ENCODE measurements around the gene NCBP1. TPM values are rescaled to one million over a fixed set of nuclear protein-coding genes. Genes with fewer than 3 reads are reported as not detected.

The NCBP1 gene
- total RNA-seq, 1 donor from 2014 or later = 16.6 TPM

DNA sequence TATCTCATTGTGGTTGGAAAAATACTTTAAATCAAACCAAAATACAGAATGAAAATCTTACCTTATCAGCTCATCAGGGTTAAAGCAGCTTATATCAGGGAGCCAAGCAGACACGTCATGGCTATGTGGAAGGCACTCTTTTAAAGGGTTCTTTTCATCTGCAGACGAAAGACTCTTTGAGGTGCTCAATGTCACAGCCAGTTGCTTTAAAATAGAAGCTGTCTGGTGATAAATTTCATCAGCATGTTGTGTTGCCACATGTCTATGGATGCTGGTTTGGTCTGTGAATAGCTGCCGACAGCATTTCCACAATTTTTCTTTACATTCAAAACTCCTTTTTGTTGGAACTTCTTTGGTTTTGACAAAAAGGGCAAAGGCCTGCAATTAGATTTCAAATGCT, 8.0 kb upstream of the NCBP1 start:
- ATAC-seq = no peak

DNA sequence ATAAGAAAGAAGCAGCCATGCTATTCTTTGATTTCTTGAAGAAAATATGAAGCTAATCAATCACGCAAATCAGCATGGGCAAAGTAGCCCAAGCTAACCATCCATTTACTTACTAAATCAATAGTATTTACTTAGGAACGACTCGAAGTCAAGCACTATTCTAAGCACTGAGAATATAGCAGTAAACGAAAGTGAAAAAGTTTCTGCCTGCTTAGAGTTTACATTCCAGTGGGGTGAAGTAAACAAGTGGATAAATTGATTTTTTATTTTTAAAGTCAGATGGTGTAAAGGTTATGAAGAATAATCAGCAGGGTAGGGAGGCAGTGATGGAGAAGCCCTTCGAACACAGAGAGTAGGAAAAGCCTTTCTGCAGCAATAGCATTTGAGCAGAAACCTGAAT, 6.0 kb upstream of the NCBP1 start:
- ATAC-seq = no peak

DNA sequence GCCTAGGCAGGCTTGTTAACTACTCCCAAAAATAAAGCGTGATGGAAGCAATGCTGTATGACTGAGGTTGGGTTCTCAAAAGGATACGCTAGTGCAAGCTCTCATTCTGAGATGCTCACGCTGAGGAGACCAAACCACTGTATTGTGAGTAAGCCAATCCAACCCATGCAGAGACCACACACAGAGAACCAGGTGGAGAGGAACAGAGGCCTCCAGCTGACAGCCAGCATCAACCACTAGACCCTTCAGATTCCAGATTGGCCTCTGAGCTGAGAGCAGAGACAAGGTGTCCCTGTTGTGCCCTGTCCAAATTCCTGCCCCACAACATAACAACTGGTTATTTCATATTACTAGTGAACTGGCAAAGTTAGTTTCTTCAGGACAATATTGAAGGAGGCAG, 5.0 kb upstream of the NCBP1 start:
- ATAC-seq = no peak

DNA sequence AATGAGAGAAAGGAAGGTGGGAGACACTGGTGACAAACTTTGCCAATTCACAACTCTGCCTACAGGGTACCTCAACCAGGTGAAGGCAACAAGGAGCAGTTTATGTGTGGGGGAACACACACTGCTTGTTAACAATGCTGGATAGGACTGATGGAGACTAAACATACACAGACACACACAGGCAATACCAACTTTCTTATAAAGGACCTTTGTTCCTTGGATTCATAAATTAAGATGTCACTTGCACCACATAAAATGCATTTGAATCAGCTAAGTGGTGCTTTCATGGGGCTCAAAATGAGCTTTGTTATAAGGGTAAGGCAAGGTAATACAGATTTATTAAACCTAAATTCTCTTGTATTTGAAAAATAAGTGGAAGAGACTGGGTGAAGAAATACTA, 4.5 kb upstream of the NCBP1 start:
- no peak for ATAC-seq

DNA sequence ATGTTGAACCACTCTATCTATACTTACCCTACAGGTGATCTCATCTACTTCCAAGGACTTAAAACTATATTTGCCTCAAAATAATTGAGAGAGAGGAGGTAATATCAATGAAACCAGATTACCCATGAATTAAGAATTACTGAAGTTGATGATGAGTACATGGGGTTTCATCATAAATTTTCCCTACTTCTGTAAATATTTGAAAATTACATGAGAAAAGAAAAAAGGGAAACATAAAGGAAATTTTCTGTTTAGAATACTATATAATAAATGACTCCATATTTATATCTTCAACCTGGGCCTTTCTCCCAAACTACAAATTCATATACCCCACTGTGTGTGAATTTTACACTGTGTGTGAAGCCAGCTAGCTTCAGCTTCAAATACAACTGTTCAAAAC, 3.0 kb upstream of the NCBP1 start:
- no peak for ATAC-seq

DNA sequence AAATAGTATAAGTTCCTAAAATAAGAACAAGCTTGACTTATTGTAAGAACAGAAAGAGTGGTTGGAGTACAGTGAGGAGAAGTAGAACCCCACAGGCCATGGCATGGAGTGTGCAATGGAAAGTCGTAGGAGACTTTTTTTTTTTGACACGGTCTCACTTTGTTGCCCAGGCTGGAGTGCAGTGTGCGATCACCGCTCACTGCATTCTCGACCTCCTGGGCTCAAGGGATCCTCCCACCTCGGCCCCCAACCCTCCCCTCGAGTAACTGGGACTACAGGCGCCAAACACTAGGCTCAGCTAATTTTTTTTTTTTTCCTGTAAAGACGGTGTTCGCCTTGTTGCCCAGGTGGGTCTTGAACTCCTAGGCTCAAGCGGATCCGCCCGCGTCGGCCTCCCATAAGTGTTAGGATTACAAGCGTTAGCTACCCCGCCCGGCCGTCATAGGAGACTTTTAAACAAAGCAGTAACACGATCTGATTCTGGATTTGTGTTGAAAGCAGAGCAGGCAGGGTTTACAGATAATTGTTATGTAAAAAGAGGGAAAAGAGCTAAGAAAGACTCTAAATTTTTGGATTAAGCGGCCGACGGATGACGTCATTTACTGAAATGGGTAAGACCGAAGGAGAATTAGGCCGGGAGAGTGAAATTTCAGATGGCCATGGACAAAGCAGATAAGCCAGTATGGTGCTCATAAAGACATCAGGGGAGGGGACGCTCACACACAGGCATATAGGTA, 1.2 kb upstream of the NCBP1 start:
- ATAC-seq = no peak

DNA sequence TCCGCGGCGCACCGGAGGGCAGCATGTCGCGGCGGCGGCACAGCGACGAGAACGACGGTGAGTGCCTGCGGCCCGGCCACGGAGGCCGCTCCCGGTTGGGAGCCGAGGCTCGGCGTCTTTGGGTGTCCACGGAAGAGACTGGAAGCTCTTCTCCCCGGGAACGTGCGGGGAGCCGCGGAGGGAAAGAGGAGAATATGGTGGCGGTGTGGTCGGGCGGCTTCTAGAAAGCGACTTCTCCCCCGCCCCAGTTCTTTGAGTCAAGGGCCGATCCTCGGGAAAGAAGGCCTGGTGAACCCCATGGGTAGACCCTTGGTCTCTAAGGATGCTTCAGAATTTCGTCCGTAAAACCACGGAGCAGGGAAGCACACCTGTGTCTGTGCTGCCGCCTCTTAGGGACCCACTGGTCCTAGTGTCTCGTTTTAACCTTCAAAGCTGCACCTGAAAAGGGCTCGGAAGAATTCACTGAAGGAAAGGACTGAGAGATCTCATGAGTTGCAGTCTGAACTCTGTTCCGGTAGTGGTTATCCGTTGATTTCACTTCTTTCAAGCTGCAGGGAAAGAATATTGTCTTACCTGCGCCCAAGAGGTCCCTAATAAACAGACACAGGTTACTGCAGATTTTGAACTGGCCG, 354 bp downstream of the NCBP1 start:
- peak; percentile 1 for ATAC-seq

DNA sequence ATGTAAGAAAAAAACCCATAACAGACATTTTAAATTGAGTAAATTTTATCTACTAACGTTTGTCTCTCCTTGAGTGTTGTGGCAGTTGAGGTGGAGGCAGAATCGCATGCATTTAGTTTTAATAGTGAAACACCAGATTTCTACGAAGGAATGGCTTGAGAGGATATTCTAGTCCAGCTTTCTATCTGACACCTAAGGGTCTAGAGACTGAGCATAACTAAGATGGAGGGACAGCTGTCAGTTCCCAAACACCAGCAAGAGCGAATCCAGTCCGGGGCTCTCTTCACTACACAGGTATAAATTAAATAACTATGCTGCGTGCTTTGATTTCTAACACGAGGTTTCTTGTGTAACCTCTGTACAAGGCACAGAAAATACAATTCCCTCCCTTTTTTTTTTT, 1.4 kb downstream of the NCBP1 start:
- no peak for ATAC-seq

DNA sequence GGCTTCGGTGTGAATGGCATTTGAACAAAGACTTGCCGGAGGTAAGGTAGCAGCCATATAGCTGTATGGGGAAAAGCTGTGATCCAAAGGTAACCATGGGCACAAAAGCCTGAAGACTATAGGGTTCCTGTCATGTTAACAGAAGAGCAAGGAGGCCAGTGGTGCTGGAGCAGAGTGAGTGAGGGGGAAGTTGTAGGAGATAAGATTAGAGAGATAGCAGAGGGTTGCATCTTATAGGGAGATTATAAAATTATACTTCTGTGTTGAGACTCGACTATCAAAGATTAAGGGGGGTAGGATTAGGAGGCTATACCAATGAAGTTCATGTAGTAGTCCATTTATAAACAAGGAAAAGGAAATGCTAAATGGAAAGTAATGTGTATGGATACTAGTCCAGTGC, 3.3 kb downstream of the NCBP1 start:
- ATAC-seq = no peak

DNA sequence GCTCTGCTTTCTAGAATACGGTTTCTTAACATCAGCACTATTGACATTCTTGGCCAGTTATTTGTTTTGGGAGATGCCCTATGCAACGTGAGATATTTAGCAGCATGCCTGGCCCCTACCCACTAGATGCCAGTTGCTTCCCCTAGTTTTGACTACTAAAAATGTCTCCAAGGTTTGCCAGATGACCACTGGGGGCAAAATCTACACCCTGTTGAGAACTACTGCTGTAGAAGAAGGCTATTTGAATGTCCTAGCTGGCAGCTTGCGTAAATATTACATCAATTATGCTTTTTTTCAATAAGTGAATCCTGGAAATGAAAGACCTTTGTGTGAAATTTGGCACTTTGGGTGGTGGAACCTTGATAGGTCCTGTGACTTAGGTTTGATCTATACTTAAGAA, 5.0 kb downstream of the NCBP1 start:
- ATAC-seq = no peak

DNA sequence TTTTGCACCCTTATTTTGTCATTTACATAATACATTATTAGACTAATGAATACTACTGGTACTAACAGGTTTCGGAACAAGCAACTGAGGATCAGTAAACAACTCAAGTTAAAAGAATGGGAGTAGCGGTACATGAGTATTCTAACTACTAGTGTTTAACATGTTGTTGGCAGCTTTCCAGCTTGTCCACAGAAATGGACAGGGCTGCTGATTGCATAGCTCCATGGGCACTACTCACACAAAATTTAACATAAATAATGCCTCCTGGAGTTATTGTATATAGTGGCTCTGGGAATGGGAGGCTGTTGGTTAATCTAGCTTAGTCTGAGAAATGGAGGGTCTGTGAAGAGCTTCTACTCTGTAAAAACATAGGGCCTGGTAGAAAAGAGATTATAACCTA, 6.7 kb downstream of the NCBP1 start:
- ATAC-seq = no peak

DNA sequence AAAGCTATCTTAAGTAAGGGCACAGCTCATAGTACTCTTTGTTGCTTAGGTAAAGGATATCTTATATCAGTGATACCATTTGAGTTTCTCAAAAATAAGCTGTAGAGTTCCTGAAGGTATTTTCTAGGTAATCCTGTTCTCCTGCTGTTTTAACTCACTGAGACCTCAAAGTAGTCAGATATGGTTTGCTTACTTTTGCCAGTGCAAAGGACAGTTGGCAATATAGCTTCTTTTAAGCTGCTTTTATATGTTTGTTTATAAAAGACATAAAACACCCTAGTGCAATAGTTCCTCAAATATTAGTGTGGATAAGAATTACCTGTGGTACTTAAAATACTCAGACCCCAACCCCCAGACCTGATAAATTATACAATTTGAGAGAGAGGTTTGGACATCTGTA, 12.1 kb downstream of the NCBP1 start:
- ATAC-seq = no peak

DNA sequence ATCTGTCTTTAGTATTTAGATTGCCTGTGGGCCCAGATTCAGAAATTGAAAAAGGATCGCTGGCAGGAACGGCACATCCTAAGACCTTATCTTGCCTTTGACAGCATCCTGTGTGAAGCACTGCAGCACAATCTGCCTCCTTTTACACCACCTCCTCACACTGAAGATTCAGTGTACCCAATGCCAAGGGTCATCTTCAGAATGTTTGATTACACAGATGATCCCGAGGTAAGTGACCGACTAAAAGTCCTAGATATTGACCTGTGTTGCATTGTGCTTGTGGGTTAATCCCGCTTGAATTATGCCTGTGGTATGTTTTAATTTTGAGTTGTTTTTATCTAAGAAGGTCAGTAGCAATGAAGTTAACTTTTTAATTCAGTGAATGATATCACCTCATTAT, 14.4 kb downstream of the NCBP1 start:
- ATAC-seq = no peak

DNA sequence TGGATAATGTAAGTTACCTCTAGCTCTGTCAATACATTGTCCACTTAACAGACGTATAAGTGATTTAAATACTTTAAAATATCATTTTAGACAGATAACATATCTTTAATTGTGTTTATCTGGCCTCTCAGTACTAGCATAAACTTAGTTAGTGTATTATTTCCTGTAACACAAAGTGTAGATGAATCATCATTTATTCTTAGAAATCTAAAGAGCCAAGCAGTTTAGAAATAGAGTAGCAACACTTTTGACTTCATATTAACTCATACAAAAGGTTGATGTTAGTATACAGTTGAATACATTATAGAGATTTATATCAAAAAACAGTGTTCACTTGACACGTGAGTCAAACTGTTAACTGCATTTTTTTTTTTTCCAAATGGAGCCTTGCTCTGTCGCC, 18.0 kb downstream of the NCBP1 start:
- no peak for ATAC-seq

DNA sequence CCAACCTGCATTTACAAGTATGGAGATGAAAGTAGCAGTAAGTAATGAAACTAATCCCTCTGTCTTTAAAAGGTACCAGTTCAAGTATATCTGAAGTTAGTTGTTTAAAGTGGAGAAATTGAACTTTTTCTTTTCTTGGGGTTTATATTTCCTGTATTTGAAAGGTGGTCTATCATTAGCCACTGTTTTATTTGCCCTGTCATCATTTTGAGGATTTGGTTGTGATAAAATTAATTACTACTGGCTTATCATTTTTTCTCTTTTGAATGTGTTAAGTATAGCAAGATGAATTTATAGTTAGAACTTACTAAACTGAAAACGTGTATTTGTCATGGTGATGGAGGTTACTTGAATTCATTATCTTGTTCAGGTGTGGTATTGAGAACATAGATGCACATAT, 25.1 kb downstream of the NCBP1 start:
- no peak for ATAC-seq

DNA sequence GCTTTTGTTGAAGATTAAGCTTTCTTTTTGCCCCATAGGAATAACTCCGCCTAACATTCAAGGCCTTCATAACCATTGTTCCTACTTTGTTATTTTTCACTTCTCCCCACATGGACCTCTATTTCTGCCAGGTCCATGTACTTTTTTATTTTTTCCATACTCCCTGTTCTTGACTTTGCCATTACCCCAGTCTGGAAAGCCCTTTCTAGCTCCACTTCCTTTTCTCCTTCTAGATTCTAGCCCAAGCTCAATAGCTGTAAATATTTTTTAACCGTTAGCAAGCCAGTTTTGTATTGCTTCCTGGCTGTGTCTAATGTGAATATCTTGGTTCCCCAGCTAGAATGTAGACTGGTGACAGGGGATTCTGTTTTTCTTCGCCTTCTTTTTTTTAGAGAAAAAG, 26.1 kb downstream of the NCBP1 start:
- ATAC-seq = no peak

DNA sequence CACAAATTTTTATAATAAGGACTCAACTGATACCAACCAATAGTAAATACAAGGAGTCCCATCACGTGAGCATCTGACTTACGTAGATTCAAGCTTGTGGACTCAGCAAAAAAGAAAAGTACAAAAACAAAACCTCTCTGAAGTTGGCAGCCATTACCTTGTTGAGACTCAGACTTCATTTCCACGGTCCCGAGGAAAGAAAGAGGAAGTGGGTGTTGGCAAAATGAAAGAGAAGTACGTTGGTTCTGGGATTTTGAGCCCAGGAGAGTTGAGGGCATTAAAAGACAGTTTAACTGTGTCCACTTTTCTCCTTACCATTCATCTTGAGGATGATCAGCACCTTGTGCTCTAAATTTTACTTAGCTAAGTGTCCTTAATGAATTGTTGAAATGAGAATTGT, 26.7 kb downstream of the NCBP1 start:
- no peak for ATAC-seq

DNA sequence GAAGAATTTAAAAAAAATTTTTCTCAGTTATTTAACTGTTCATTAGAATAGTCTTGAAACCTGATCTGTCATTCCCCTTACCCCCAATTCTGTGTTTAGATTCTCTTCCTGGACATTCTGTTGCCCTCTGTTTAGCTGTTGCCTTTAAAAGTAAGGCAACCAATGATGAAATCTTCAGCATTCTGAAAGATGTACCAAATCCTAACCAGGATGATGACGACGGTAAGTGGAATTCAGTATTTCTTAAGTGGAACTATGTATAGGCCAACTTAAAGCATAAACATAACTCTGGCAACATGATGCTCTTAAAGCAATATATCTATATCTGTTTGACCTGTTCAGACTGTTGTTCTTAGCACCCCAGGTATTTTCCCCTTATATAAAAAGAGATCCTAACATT, 27.2 kb downstream of the NCBP1 start:
- no peak for ATAC-seq

DNA sequence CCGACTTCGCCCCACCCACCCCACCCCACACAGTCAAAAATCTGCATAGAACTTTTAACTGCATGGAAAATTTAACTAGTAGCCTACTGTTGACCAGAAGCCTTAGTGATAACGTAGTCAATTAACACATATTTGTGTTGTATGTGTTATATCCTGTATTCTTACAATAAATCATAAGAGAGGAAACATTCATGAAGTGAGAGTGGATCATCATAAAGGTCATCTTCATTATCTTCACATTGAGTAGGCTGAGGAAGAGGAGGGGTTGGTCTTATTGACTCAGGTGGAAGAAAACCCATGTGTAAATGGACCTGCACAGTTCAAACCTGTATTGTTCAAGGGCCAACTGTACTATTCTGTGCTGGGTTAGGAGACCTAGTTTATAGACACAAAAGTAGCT, 32.1 kb downstream of the NCBP1 start:
- ATAC-seq = no peak

DNA sequence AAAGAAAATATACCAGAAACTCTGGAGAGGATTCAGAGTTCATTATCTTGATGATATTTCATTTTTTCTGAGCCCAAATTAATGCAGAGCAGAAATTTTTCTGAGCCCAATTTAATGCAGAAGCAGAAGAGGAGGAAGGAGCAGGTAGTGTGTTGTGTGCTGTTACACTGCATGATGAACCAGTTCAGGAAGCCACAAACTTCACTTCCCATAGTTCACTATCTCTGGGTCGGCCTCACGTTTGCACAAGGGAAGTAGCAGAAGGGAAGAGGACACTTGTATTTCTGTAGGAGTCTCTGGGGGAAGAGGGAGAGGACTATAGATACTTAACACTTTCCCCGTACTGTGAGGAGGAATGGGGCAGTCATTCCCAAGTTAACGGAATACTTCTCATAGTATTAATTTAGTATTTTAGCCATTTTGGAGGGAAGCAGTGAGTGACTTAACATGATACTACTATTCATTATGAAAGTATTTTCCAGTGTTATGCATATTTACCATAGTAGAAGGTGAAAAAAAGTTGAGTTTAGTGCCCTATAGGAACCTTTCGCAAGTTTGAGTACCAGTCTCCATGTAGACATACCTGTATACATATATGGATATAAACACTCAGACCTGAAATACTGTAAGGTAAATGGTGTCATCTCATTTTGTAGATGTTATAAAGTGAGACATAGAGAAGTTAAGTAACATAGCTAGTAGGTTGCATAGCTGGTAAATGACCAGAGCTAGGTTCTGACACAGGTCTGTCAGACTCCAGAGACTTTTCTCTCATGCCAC, 33.5 kb downstream of the NCBP1 start:
- ATAC-seq = no peak

DNA sequence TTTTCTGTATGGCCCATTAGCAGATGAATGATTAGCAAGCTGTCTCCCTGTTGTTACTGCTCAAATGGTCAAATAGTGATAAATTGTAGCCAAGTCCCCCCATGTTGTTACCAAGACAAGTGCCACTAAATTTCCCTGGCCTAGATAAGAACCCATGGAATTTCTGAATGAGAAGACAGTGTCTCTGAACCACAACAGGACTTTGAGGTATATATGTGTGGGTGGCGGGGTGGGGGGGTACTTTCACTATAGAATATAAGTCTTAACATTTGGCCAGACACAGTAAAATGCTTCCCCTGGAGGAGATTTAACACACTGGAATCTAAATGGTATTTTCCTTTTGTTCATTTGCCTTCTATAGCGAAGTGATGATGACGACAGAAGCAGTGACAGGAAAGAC, 34.9 kb downstream of the NCBP1 start:
- ATAC-seq = no peak

DNA sequence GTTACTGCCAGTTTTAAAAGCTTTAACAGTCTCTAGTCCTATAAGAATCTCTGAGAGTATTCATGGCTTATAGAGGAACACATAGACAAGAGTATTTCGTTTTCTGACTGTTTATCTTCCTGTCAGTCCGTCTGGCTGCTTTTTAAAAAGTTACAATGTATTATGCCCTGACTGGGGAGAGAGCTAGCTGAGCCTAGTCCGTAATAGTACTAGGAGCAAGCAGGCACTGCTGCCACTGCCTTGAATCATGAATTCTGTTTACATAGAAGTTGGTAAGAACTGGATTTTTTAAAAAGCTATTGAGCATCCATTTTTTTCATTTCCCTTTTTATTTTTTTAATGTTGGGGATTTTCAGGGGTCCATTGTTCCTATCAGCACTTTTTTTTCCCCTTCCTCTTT, 37.0 kb downstream of the NCBP1 start:
- ATAC-seq = no peak

DNA sequence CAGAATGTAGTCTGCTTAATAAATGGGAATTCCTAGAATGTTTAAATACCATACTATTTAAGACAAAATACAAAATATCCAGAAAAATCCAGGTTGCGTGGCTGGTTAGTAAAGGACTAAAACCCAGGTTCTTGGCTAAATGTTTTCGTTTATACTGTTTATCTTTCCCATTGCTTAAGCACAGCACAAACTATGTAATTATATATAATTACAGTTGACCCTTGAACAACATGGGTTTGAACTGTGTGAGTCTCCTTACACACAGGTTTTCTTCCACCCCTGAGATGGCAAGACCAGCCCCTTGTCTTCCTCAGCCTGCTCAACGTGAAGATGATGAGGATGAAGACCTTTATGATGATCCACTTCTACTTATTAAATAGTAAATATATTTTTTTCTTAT, 38.8 kb downstream of the NCBP1 start:
- ATAC-seq = no peak

DNA sequence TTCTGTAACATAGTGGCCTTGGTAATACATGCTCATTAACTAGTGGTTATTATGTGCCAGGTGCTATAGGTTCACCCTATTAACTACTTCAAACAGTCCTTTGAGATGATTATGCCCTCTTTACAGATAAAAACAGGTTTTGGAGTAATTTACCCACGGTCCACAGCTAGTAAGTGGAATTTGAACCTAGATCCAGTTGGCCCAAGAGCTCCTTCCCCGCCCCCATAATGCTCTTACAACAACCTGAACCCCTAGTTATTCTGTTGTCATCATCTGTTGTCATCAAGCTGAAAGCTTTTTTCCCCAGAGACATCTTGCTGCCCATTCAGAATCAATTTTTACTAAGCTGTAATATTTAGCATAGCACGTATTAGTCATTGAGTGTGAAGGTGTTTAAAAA, 40.3 kb downstream of the NCBP1 start:
- no peak for ATAC-seq
